Measurements from ENCODE around the gene FAM89A. TPM values are rescaled to one million over a fixed set of nuclear protein-coding genes. Genes with fewer than 3 reads are reported as not detected.

FAM89A gene
- polyA plus RNA-seq (2012; rRNA removed): 2.7 and 3.9 TPM in 2 replicates
- polyA plus RNA-seq (2012; cell fraction: cytosol; rRNA removed): 3.2 and 3.6 TPM in 2 replicates
- polyA plus RNA-seq (2012; cell fraction: nucleus; rRNA removed): 0.92 and 1.0 TPM in 2 replicates

GRCh38 chr1:231040019-231040799 is at the start of gene FAM89A:
FAM89A (minus strand) TSS chr1:231040254; CDS start chr1:231040211, 43 bp downstream.
- H4K20me1 ChIP-seq (ENCODE audit: insufficient read depth): no peaks in the 10 kb centered on the region
- ChIA-PET POLR2A (no interaction called here), CTCF (interaction anchor here (1.1 to 1.4 kb wide), 3 partner anchors 10 to 171 kb away, joined by 3 to 5 read pairs (median 4); no protein-coding TSS in a partner anchor)
- H3K36me3 ChIP-seq (replicated peaks in 1 of 2; ENCODE audit: control insufficient read depth in 1 of 2, insufficient read depth in 2 of 2, low read length in 1 of 2): no peaks in the 10 kb centered on the region
- no peak within 1 kb of the TSS for H3K27ac ChIP-seq (ENCODE audit: low read depth in 2 of 2, low read length in 1 of 2)
- H3F3A ChIP-seq (replicated peaks; ENCODE audit: insufficient read depth): no peaks in the 10 kb centered on the region
- H3K9ac ChIP-seq: peak within 1 kb of the TSS; percentile 44; the same call in 1 of the 2 replicates
- H3K79me2 ChIP-seq (ENCODE audit: insufficient read depth): no peaks in the 10 kb centered on the region
- 10% methylated on average over 31 of the region's 82 CpGs for WGBS (ENCODE audit: low lambda C conversion rate)
- H3K27me3 ChIP-seq (ENCODE audit: insufficient read depth): peaks cover 13% of the 10 kb centered on the region
- H3K9me2 ChIP-seq: no peaks in the 10 kb centered on the region
- H3K9me3 ChIP-seq: no peaks in the 10 kb centered on the region
- TF ChIP-seq TAF1 (IDR thresholded peaks at IDR 0.05; ENCODE audit: borderline replicate concordance, low read depth, low read length): no peak
- TF ChIP-seq MXI1 (IDR thresholded peaks at IDR 0.05; ENCODE audit: low read depth, low read length): no peak
- TF ChIP-seq, protein P1, sequence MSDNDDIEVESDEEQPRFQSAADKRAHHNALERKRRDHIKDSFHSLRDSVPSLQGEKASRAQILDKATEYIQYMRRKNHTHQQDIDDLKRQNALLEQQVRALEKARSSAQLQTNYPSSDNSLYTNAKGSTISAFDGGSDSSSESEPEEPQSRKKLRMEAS (IDR thresholded peaks at IDR 0.05; ENCODE audit: low read depth): no peak; the same call in 1 of the 2 replicates
- no peak for TF ChIP-seq CTCF (IDR thresholded peaks at IDR 0.05)
- TF ChIP-seq TCF12 (IDR thresholded peaks at IDR 0.05): no peak
- peaks cover 0 to 8% of the 10 kb centered on the region in 2 experiments; a peak in 2 of 4 replicates for H3K4me1 ChIP-seq (ENCODE audit: control insufficient read depth in 1 of 2, insufficient read depth in 2 of 2, low read depth in 1 of 2, low read length in 1 of 2)
- peak within 1 kb of the TSS; percentile 95 for H3K4me2 ChIP-seq
- H2AFZ ChIP-seq (ENCODE audit: low read depth): peak within 1 kb of the TSS; percentile 74
- H3K4me3 ChIP-seq (ENCODE audit: low read depth in 2 of 2, low read length in 1 of 2): peak within 1 kb of the TSS; percentile 50 to 72
- DNase-seq: peak; percentile 89

DNA sequence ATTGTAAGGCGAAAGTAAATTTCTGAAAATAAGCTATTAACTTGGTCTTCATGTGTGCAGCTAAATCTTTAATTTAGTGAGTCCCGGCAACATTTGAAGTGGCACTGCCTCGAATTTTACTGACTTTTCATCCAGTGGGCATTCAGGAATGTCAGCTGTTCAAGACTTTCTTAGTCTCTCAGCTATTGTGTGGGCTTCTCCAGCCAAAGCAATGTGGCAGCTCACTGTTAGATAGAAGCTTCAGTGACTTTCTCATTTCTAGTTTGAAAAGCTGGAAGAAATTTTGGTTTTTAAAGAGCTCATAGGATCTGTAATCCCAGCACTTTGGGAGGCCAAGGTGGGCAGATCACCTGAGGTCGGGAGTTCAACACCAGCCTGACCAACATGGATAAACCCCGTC is 44.3 kb upstream of the FAM89A start:
- Histone ChIP-seq H3K27me3 (ENCODE audit: insufficient read depth) (peaks cover 3% of the 10 kb centered on the region; the same call in 1 of the 2 replicates), H3K4me2 (no peak overlapping the region), H3K79me2 (ENCODE audit: insufficient read depth) (no peaks in the 10 kb centered on the region), H3K27ac (ENCODE audit: low read depth in 2 of 2, low read length in 1 of 2) (no peak overlapping the region), H3K4me3 (ENCODE audit: low read depth in 2 of 2, low read length in 1 of 2) (no peak overlapping the region), H2AFZ (ENCODE audit: low read depth) (no peak overlapping the region), H3K4me1 (ENCODE audit: control insufficient read depth in 1 of 2, insufficient read depth in 2 of 2, low read depth in 1 of 2, low read length in 1 of 2) (no peaks in the 10 kb centered on the region), H3K9me2 (no peaks in the 10 kb centered on the region), H3K9ac (no peak overlapping the region), H3K36me3 (replicated peaks in 1 of 2; ENCODE audit: control insufficient read depth in 1 of 2, insufficient read depth in 2 of 2, low read length in 1 of 2) (no peaks in the 10 kb centered on the region), H4K20me1 (ENCODE audit: insufficient read depth) (no peaks in the 10 kb centered on the region), H3F3A (replicated peaks; ENCODE audit: insufficient read depth) (no peaks in the 10 kb centered on the region), H3K9me3 (no peaks in the 10 kb centered on the region)
- no peak for DNase-seq
- ChIA-PET POLR2A (no interaction called here), CTCF (interaction anchor here (0.7 kb wide), 1 partner anchor 11 kb away, joined by 3 read pairs; no protein-coding TSS in a partner anchor)
- 52% methylated on average over 5 of the region's 5 CpGs for WGBS (ENCODE audit: low lambda C conversion rate)
- TF ChIP-seq EZH2phosphoT487 (IDR thresholded peaks at IDR 0.05; ENCODE audit: borderline replicate concordance, low read depth): no peak
- TF ChIP-seq, protein P2, sequence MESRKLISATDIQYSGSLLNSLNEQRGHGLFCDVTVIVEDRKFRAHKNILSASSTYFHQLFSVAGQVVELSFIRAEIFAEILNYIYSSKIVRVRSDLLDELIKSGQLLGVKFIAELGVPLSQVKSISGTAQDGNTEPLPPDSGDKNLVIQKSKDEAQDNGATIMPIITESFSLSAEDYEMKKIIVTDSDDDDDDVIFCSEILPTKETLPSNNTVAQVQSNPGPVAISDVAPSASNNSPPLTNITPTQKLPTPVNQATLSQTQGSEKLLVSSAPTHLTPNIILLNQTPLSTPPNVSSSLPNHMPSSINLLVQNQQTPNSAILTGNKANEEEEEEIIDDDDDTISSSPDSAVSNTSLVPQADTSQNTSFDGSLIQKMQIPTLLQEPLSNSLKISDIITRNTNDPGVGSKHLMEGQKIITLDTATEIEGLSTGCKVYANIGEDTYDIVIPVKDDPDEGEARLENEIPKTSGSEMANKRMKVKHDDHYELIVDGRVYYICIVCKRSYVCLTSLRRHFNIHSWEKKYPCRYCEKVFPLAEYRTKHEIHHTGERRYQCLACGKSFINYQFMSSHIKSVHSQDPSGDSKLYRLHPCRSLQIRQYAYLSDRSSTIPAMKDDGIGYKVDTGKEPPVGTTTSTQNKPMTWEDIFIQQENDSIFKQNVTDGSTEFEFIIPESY (IDR thresholded peaks at IDR 0.05; ENCODE audit: borderline replicate concordance, low read depth): no peak
- no peak for TF ChIP-seq TEAD4 (IDR thresholded peaks at IDR 0.05; ENCODE audit: borderline replicate concordance, insufficient read depth)
- TF ChIP-seq FOSL2 (IDR thresholded peaks at IDR 0.05; ENCODE audit: borderline replicate concordance, low read depth): no peak
- TF ChIP-seq GABPA (IDR thresholded peaks at IDR 0.05; ENCODE audit: low read depth): no peak
- TF ChIP-seq, protein P3, sequence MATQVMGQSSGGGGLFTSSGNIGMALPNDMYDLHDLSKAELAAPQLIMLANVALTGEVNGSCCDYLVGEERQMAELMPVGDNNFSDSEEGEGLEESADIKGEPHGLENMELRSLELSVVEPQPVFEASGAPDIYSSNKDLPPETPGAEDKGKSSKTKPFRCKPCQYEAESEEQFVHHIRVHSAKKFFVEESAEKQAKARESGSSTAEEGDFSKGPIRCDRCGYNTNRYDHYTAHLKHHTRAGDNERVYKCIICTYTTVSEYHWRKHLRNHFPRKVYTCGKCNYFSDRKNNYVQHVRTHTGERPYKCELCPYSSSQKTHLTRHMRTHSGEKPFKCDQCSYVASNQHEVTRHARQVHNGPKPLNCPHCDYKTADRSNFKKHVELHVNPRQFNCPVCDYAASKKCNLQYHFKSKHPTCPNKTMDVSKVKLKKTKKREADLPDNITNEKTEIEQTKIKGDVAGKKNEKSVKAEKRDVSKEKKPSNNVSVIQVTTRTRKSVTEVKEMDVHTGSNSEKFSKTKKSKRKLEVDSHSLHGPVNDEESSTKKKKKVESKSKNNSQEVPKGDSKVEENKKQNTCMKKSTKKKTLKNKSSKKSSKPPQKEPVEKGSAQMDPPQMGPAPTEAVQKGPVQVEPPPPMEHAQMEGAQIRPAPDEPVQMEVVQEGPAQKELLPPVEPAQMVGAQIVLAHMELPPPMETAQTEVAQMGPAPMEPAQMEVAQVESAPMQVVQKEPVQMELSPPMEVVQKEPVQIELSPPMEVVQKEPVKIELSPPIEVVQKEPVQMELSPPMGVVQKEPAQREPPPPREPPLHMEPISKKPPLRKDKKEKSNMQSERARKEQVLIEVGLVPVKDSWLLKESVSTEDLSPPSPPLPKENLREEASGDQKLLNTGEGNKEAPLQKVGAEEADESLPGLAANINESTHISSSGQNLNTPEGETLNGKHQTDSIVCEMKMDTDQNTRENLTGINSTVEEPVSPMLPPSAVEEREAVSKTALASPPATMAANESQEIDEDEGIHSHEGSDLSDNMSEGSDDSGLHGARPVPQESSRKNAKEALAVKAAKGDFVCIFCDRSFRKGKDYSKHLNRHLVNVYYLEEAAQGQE (IDR thresholded peaks at IDR 0.05; ENCODE audit: low read depth, low read length): no peak
- TF ChIP-seq ELF1 (IDR thresholded peaks at IDR 0.05): no peak
- TF ChIP-seq TCF12 (IDR thresholded peaks at IDR 0.05): no peak
- no peak for TF ChIP-seq RAD21 (IDR thresholded peaks at IDR 0.05; ENCODE audit: low read length)
- no peak for TF ChIP-seq MEF2A (IDR thresholded peaks at IDR 0.05; ENCODE audit: borderline replicate concordance, low read depth)
- TF ChIP-seq YY1 (IDR thresholded peaks at IDR 0.05; ENCODE audit: low read depth): no peak
- no peak for TF ChIP-seq FOXM1 (IDR thresholded peaks at IDR 0.05; ENCODE audit: low read depth)
- TF ChIP-seq RFX5 (IDR thresholded peaks at IDR 0.05; ENCODE audit: low read length): no peak
